Measurements from ENCODE around the gene KRT12.

Gene KRT12

GRCh38 chr17:40812639-40813038 lies 54.4 kb downstream of the KRT12 start:
- DNase-seq = no peak

Data from suppressor macrophage treated with lipopolysaccharide for 4 hours (primary cell).